Suprapubic skin (tissue), 4 donors: ENCODE results near the gene ARID5B. TPM values are rescaled to one million over a fixed set of nuclear protein-coding genes. Genes with fewer than 3 reads are reported as not detected.

Experiments
- DNase-seq, 2 donors: peaks; one replicate each; pipeline ENCODE4 v3.0.0-alpha.2; 2019; ENCODE audit warnings: low spot score in 2 of 2
- H3K27ac ChIP-seq: fragments of 200-600 bp; sonication (generic); one replicate; pipeline ENCODE4 v1.5.1; 2019
- H3K27me3 ChIP-seq: fragments of 200-600 bp; sonication (generic); one replicate; pipeline ENCODE4 v1.5.1; 2019
- H3K36me3 ChIP-seq: fragments of 200-600 bp; sonication (generic); one replicate; pipeline ENCODE4 v1.5.1; 2019
- H3K4me1 ChIP-seq: fragments of 200-600 bp; sonication (generic); one replicate; pipeline ENCODE4 v1.5.1; 2019
- H3K4me3 ChIP-seq: fragments of 200-600 bp; sonication (generic); one replicate; pipeline ENCODE4 v1.5.1; 2019; ENCODE audit warnings: mild to moderate bottlenecking
- H3K9me3 ChIP-seq: fragments of 200-600 bp; sonication (generic); one replicate; pipeline ENCODE4 v1.5.1; 2019
- CTCF ChIP-seq, 2 donors: fragments of 200-600 bp in 1 of 2; fragments of 450-650 bp in 1 of 2; sonication (generic) in 1 of 2; IDR thresholded peaks; one replicate each; pipeline ENCODE4 v1.5.1; 2016 to 2019; ENCODE audit warnings: antibody characterized with exemption in 2 of 2, mild to moderate bottlenecking in 1 of 2, moderate library complexity in 1 of 2
- EP300 ChIP-seq: sonication (generic); formaldehyde crosslinking; IDR thresholded peaks from one replicate; pipeline ENCODE4 v1.6.1; 2017; ENCODE audit warnings: antibody characterized with exemption
- POLR2A ChIP-seq, 2 donors: fragments of 450-650 bp; IDR thresholded peaks; one replicate each; pipeline ENCODE4 v1.6.1; 2017; ENCODE audit warnings: antibody characterized with exemption in 2 of 2, mild to moderate bottlenecking in 2 of 2, moderate library complexity in 2 of 2
- POLR2AphosphoS5 ChIP-seq, 3 donors: sonication (generic); formaldehyde crosslinking; IDR thresholded peaks; one replicate each; pipeline ENCODE4 v1.6.1; 2017; ENCODE audit warnings: antibody characterized with exemption in 3 of 3
- WGBS: methylation state at CpG from one replicate; pipeline ENCODE4 v1.1.5; 2018; 5-methylcytosine and 5-hydroxymethylcytosine counted together
- total RNA-seq, 4 donors: library from RNA; depleted of rRNA; stranded (reverse); fragments of >200 nt; gene quantifications; one replicate each; pipeline ENCODE4 v1.1.0, GENCODE V29; 2016

ARID5B gene
- total RNA-seq, 4 donors from 2014 or later: 45.4 to 75.2 (median 71.9) TPM

GRCh38 chr10:62010366-62010765 lies 108.9 kb downstream of the ARID5B start:
- H3K4me1 ChIP-seq: peaks cover 18% of the 10 kb centered on the region
- H3K27ac ChIP-seq: no peak overlapping the region
- H3K36me3 ChIP-seq: no peaks in the 10 kb centered on the region
- no peak for TF ChIP-seq POLR2AphosphoS5 (IDR thresholded peaks at IDR 0.05)
- TF ChIP-seq POLR2A (IDR thresholded peaks at IDR 0.05): no peak
- TF ChIP-seq EP300: no peak
- no peak for TF ChIP-seq CTCF (IDR thresholded peaks at IDR 0.05)
- H3K27me3 ChIP-seq: no peaks in the 10 kb centered on the region
- H3K9me3 ChIP-seq: no peaks in the 10 kb centered on the region
- no peak overlapping the region for H3K4me3 ChIP-seq
- 78% methylated on average over 5 of the region's 5 CpGs for WGBS
- DNase-seq: no peak

GRCh38 chr10:62011558-62011957 lies 110.1 kb downstream of the ARID5B start:
- H3K4me3 ChIP-seq: no peak overlapping the region
- no peak overlapping the region for H3K27ac ChIP-seq
- WGBS: 65% methylated on average over 5 of the region's 5 CpGs
- TF ChIP-seq POLR2AphosphoS5 (IDR thresholded peaks at IDR 0.05) (no peak), EP300 (no peak), POLR2A (IDR thresholded peaks at IDR 0.05) (no peak), CTCF (IDR thresholded peaks at IDR 0.05) (no peak)
- no peaks in the 10 kb centered on the region for H3K9me3 ChIP-seq
- no peaks in the 10 kb centered on the region for H3K36me3 ChIP-seq
- H3K27me3 ChIP-seq: no peaks in the 10 kb centered on the region
- H3K4me1 ChIP-seq: peaks cover 13% of the 10 kb centered on the region
- DNase-seq: no peak

GRCh38 chr10:62012318-62012717 lies 110.8 kb downstream of the ARID5B start:
- H3K36me3 ChIP-seq: no peaks in the 10 kb centered on the region
- no peaks in the 10 kb centered on the region for H3K9me3 ChIP-seq
- peaks cover 21% of the 10 kb centered on the region for H3K4me1 ChIP-seq
- no peaks in the 10 kb centered on the region for H3K27me3 ChIP-seq
- no peak overlapping the region for H3K27ac ChIP-seq
- H3K4me3 ChIP-seq: no peak overlapping the region
- TF ChIP-seq EP300: no peak
- TF ChIP-seq CTCF (IDR thresholded peaks at IDR 0.05): no peak
- no peak for DNase-seq
- WGBS: 90% methylated on average over 6 of the region's 6 CpGs

- no peak for DNase-seq
- Histone ChIP-seq H3K4me1 (peaks cover 42% of the 10 kb centered on the region), H3K27me3 (no peaks in the 10 kb centered on the region), H3K9me3 (no peaks in the 10 kb centered on the region), H3K4me3 (no peak overlapping the region), H3K27ac (no peak overlapping the region), H3K36me3 (no peaks in the 10 kb centered on the region)
- TF ChIP-seq POLR2A (IDR thresholded peaks at IDR 0.05) (no peak), POLR2AphosphoS5 (IDR thresholded peaks at IDR 0.05) (no peak)
- 95% methylated on average over 3 of the region's 3 CpGs for WGBS
These were observed 113.0 kb downstream of the ARID5B start for GRCh38 chr10:62014510-62014909.

GRCh38 chr10:62015994-62016393 lies 114.5 kb downstream of the ARID5B start:
- H3K36me3 ChIP-seq: no peaks in the 10 kb centered on the region
- no peaks in the 10 kb centered on the region for H3K27me3 ChIP-seq
- peaks cover 50% of the 10 kb centered on the region for H3K4me1 ChIP-seq
- WGBS: 92% methylated on average over 6 of the region's 6 CpGs
- H3K27ac ChIP-seq: no peak overlapping the region
- no peak overlapping the region for H3K4me3 ChIP-seq
- TF ChIP-seq CTCF (IDR thresholded peaks at IDR 0.05): no peak
- TF ChIP-seq POLR2AphosphoS5 (IDR thresholded peaks at IDR 0.05): no peak
- TF ChIP-seq POLR2A (IDR thresholded peaks at IDR 0.05): no peak
- TF ChIP-seq EP300: no peak
- no peak for DNase-seq
- H3K9me3 ChIP-seq: no peaks in the 10 kb centered on the region
